Prostate gland (tissue), 2 donors: ENCODE results near the gene BMP6. TPM values are rescaled to one million over a fixed set of nuclear protein-coding genes. Genes with fewer than 3 reads are reported as not detected.

Source experiments
- DNase-seq: peaks from one replicate; pipeline ENCODE4 v3.0.0-alpha.2; 2019; ENCODE audit warnings: low spot score
- H3K27ac ChIP-seq, 2 donors: fragments of 200-600 bp; sonication (generic); 2 replicates each; pipeline ENCODE4 v1.5.1; 2017 to 2019
- H3K27me3 ChIP-seq: fragments of 200-600 bp; sonication (generic); replicated peaks from 2 replicates; pipeline ENCODE4 v1.5.1; 2019; ENCODE audit not compliant: insufficient read depth
- H3K36me3 ChIP-seq, 2 donors: fragments of 200-600 bp; sonication (generic); 1 replicate in 1 of 2; 2 replicates in 1 of 2; pipeline versions ENCODE4 v1.5.1 to v1.8.1; 2017 to 2019
- H3K4me1 ChIP-seq: fragments of 200-600 bp; sonication (generic); replicated peaks from 2 replicates; pipeline ENCODE4 v1.5.1; 2019
- H3K4me3 ChIP-seq, 2 donors: fragments of 200-600 bp; sonication (generic); 2 replicates each; pipeline ENCODE4 v1.5.1; 2017 to 2019
- H3K9me3 ChIP-seq: fragments of 200-600 bp; sonication (generic); 2 replicates; pipeline ENCODE4 v1.5.1; 2017
- CTCF ChIP-seq, 4 experiments: fragments of 200-600 bp in 2 of 4; fragments of 450-650 bp in 2 of 4; sonication (generic) in 2 of 4; IDR thresholded peaks; 1 replicate in 3 of 4; 2 replicates in 1 of 4; pipeline ENCODE4 v1.5.1; 2016 to 2019; ENCODE audit warnings: antibody characterized with exemption in 4 of 4, mild to moderate bottlenecking in 2 of 4, moderate library complexity in 2 of 4
- POLR2A ChIP-seq: fragments of 450-650 bp; IDR thresholded peaks from one replicate; pipeline ENCODE4 v1.6.1; 2016; ENCODE audit warnings: antibody characterized with exemption, mild to moderate bottlenecking
- POLR2AphosphoS5 ChIP-seq: sonication (generic); formaldehyde crosslinking; IDR thresholded peaks from one replicate; pipeline ENCODE4 v1.6.1; 2017; ENCODE audit warnings: antibody characterized with exemption
- WGBS: methylation state at CpG from one replicate; pipeline ENCODE4 v1.1.5; 2018; 5-methylcytosine and 5-hydroxymethylcytosine counted together
- intact Hi-C: fragments of 100-400 bp; cut with DNase I; formaldehyde crosslinking; loops from one replicate; pipeline ENCODE4 v1.14.2; 2022
- total RNA-seq, 2 donors: library from RNA; depleted of rRNA; stranded (reverse); fragments of >200 nt; gene quantifications; one replicate each; pipeline ENCODE4 v1.1.0, GENCODE V29; 2016

BMP6 gene
- total RNA-seq, 2 donors from 2014 or later: 0.36 to 10.2 TPM

GRCh38 chr6:7750197-7750596 is 24.3 kb downstream of the BMP6 start:
- no peak for DNase-seq
- Histone ChIP-seq H3K36me3 (no peaks in the 10 kb centered on the region), H3K4me1 (no peaks in the 10 kb centered on the region), H3K27me3 (no peaks in the 10 kb centered on the region), H3K27ac (no peak overlapping the region), H3K4me3 (no peak overlapping the region), H3K9me3 (no peaks in the 10 kb centered on the region)
- WGBS: 84% methylated on average over 7 of the region's 7 CpGs
- TF ChIP-seq POLR2A: no peak
- no peak for TF ChIP-seq CTCF (IDR thresholded peaks at IDR 0.05)
- no peak for TF ChIP-seq POLR2AphosphoS5
- intact Hi-C loops: no loop called here

GRCh38 chr6:7758456-7758855 is 32.6 kb downstream of the BMP6 start:
- Histone ChIP-seq H3K4me1 (no peaks in the 10 kb centered on the region), H3K36me3 (no peaks in the 10 kb centered on the region), H3K27me3 (no peaks in the 10 kb centered on the region), H3K27ac (no peak overlapping the region), H3K9me3 (no peaks in the 10 kb centered on the region), H3K4me3 (no peak overlapping the region)
- intact Hi-C loops: no loop called here
- DNase-seq: no peak
- no peak for TF ChIP-seq POLR2A
- TF ChIP-seq POLR2AphosphoS5: no peak
- no peak for TF ChIP-seq CTCF (IDR thresholded peaks at IDR 0.05)
- WGBS: 34% methylated on average over 7 of the region's 7 CpGs

- WGBS: 82% methylated on average over 3 of the region's 3 CpGs
- Histone ChIP-seq H3K36me3 (no peaks in the 10 kb centered on the region), H3K9me3 (no peaks in the 10 kb centered on the region), H3K4me3 (no peak overlapping the region), H3K27ac (no peak overlapping the region), H3K27me3 (no peaks in the 10 kb centered on the region), H3K4me1 (no peaks in the 10 kb centered on the region)
- intact Hi-C loops: no loop called here
- DNase-seq: no peak
- no peak for TF ChIP-seq CTCF (IDR thresholded peaks at IDR 0.05)
- TF ChIP-seq POLR2AphosphoS5: no peak
- no peak for TF ChIP-seq POLR2A
Observed at GRCh38 chr6:7759320-7759719, 33.4 kb downstream of the BMP6 start.

- no peak overlapping the region for H3K27ac ChIP-seq
- 97% methylated on average over 3 of the region's 3 CpGs for WGBS
- no peak for DNase-seq
- no peak for TF ChIP-seq POLR2AphosphoS5
- TF ChIP-seq CTCF (IDR thresholded peaks at IDR 0.05): no peak
- no peak for TF ChIP-seq POLR2A
- H3K27me3 ChIP-seq: no peaks in the 10 kb centered on the region
- no peak overlapping the region for H3K4me3 ChIP-seq
- H3K9me3 ChIP-seq: no peaks in the 10 kb centered on the region
- no peaks in the 10 kb centered on the region for H3K36me3 ChIP-seq
- intact Hi-C loops: no loop called here
- no peaks in the 10 kb centered on the region for H3K4me1 ChIP-seq
Observed at GRCh38 chr6:7761051-7761450, 35.2 kb downstream of the BMP6 start.

GRCh38 chr6:7762760-7763159 is 36.9 kb downstream of the BMP6 start:
- no peak overlapping the region for H3K4me3 ChIP-seq
- no peak for DNase-seq
- TF ChIP-seq POLR2AphosphoS5: no peak
- no peak for TF ChIP-seq POLR2A
- no peak for TF ChIP-seq CTCF (IDR thresholded peaks at IDR 0.05)
- H3K4me1 ChIP-seq: no peaks in the 10 kb centered on the region
- no peak overlapping the region for H3K27ac ChIP-seq
- no peaks in the 10 kb centered on the region for H3K27me3 ChIP-seq
- intact Hi-C loops: no loop called here
- no peaks in the 10 kb centered on the region for H3K9me3 ChIP-seq
- no peaks in the 10 kb centered on the region for H3K36me3 ChIP-seq
- 38% methylated on average over 12 of the region's 12 CpGs for WGBS
